H9 (cell line): Measurements from ENCODE around the gene RYR1. TPM values are rescaled to one million over a fixed set of nuclear protein-coding genes. Genes with fewer than 3 reads are reported as not detected.

Experiments
- DNase-seq: peaks from one replicate; pipeline ENCODE4 v3.0.0-alpha.2; 2017
- H2AFZ ChIP-seq: one replicate; pipeline ENCODE4 v1.6.1; 2013; ENCODE audit warnings: mild to moderate bottlenecking, low read length, control low read depth, moderate library complexity
- H2AK5ac ChIP-seq: 2 replicates; pipeline ENCODE4 v1.6.1; 2013; ENCODE audit warnings: low read length, control low read depth, mixed read lengths; ENCODE audit not compliant: insufficient read length
- H2BK120ac ChIP-seq: one replicate; pipeline ENCODE4 v1.6.1; 2013; ENCODE audit warnings: low read depth, mild to moderate bottlenecking, low read length, control low read depth, inconsistent platforms; ENCODE audit not compliant: poor library complexity, severe bottlenecking
- H2BK12ac ChIP-seq: 2 replicates; pipeline ENCODE4 v1.6.1; 2013; ENCODE audit warnings: low read length, control low read depth, mixed read lengths, low read depth; ENCODE audit not compliant: insufficient read length
- H2BK15ac ChIP-seq: 2 replicates; pipeline ENCODE4 v1.6.1; 2013; ENCODE audit warnings: low read depth, low read length, control low read depth
- H2BK20ac ChIP-seq: one replicate; pipeline ENCODE4 v1.6.1; 2013; ENCODE audit warnings: low read depth, mild to moderate bottlenecking, low read length, control low read depth, inconsistent platforms; ENCODE audit not compliant: poor library complexity, severe bottlenecking
- H2BK5ac ChIP-seq: 2 replicates; pipeline ENCODE4 v1.6.1; 2013; ENCODE audit warnings: low read length, control low read depth, mixed read lengths; ENCODE audit not compliant: insufficient read length
- H3K14ac ChIP-seq: 2 replicates; pipeline ENCODE4 v1.6.1; 2013; ENCODE audit warnings: low read length, control low read depth; ENCODE audit not compliant: insufficient read depth
- H3K18ac ChIP-seq: 2 replicates; pipeline ENCODE4 v1.6.1; 2013; ENCODE audit warnings: low read depth, mild to moderate bottlenecking, mixed read lengths, low read length, control low read depth; ENCODE audit not compliant: insufficient read length
- H3K23ac ChIP-seq: 2 replicates; pipeline ENCODE4 v1.6.1; 2013; ENCODE audit warnings: low read length, control low read depth, mixed read lengths, low read depth; ENCODE audit not compliant: insufficient read length
- H3K23me2 ChIP-seq: 2 replicates; pipeline ENCODE4 v1.6.1; 2013; ENCODE audit warnings: low read depth, mild to moderate bottlenecking, mixed read lengths, low read length, control low read depth; ENCODE audit not compliant: insufficient read length, poor library complexity, severe bottlenecking
- H3K27ac ChIP-seq: 2 replicates; pipeline ENCODE4 v1.5.1; 2013; ENCODE audit warnings: low read length, control low read depth, mixed read lengths, low read depth; ENCODE audit not compliant: insufficient read length
- H3K27me3 ChIP-seq: 2 replicates; pipeline ENCODE4 v1.6.1; 2013; ENCODE audit warnings: low read length, control low read depth, inconsistent platforms; ENCODE audit not compliant: insufficient read depth
- H3K4ac ChIP-seq: 2 replicates; pipeline ENCODE4 v1.6.1; 2013; ENCODE audit warnings: low read depth, mild to moderate bottlenecking, control low read depth, inconsistent platforms, low read length, moderate library complexity
- H3K4me1 ChIP-seq: 2 replicates; pipeline ENCODE4 v1.6.1; 2013; ENCODE audit warnings: low read length, control low read depth, inconsistent platforms; ENCODE audit not compliant: insufficient read depth
- H3K4me2 ChIP-seq: 2 replicates; pipeline ENCODE4 v1.6.1; 2013; ENCODE audit warnings: low read length, control low read depth, mixed read lengths; ENCODE audit not compliant: insufficient read length, insufficient read depth
- H3K56ac ChIP-seq: 2 replicates; pipeline ENCODE4 v1.6.1; 2013; ENCODE audit warnings: low read depth, mild to moderate bottlenecking, mixed read lengths, low read length, control low read depth; ENCODE audit not compliant: insufficient read length
- H3K79me1 ChIP-seq: 2 replicates; pipeline ENCODE4 v1.6.1; 2013; ENCODE audit warnings: low read depth, mild to moderate bottlenecking, moderate library complexity, low read length, control low read depth, inconsistent platforms; ENCODE audit not compliant: insufficient read depth, poor library complexity, severe bottlenecking
- H3K79me2 ChIP-seq: 2 replicates; pipeline ENCODE4 v1.6.1; 2013; ENCODE audit warnings: low read length, control low read depth, inconsistent platforms; ENCODE audit not compliant: insufficient read depth
- H3K9ac ChIP-seq: 2 replicates; pipeline ENCODE4 v1.6.1; 2013; ENCODE audit warnings: low read length, control low read depth, mixed read lengths; ENCODE audit not compliant: insufficient read length; ENCODE audit errors: extremely low read depth
- H3K9me3 ChIP-seq: one replicate; pipeline ENCODE4 v1.6.1; 2013; ENCODE audit warnings: low read depth, low read length, inconsistent platforms; ENCODE audit not compliant: control insufficient read depth
- H3T11ph ChIP-seq: one replicate; pipeline ENCODE4 v1.6.1; 2013; ENCODE audit warnings: mild to moderate bottlenecking, low read length, control low read depth, inconsistent platforms
- H4K20me1 ChIP-seq: one replicate; pipeline ENCODE4 v1.6.1; 2013; ENCODE audit not compliant: control insufficient read depth, insufficient read length, insufficient read depth
- H4K5ac ChIP-seq: 2 replicates; pipeline ENCODE4 v1.6.1; 2013; ENCODE audit warnings: low read depth, mild to moderate bottlenecking, mixed read lengths, low read length, control low read depth; ENCODE audit not compliant: insufficient read length
- H4K8ac ChIP-seq: replicated peaks from 2 replicates; pipeline ENCODE4 v1.6.1; 2013; ENCODE audit warnings: low read length, control low read depth, mixed read lengths, low read depth; ENCODE audit not compliant: insufficient read length
- H4K91ac ChIP-seq: 2 replicates; pipeline ENCODE4 v1.6.1; 2013; ENCODE audit warnings: low read depth, mild to moderate bottlenecking, moderate library complexity, mixed read lengths, low read length, control low read depth; ENCODE audit not compliant: insufficient read length
- H3K27ac Mint-ChIP-seq, 3 experiments: 2 replicates in 2 of 3; 3 replicates in 1 of 3; pipeline ENCODE4 v1.8.0; 2020 to 2021; ENCODE audit warnings: mixed read lengths in 3 of 3, mild to moderate bottlenecking in 1 of 3, moderate library complexity in 1 of 3
- H3K27me3 Mint-ChIP-seq: 2 replicates; pipeline ENCODE4 v1.8.0; 2021; ENCODE audit warnings: low read depth, mild to moderate bottlenecking, moderate library complexity, mixed read lengths
- H3K36me3 Mint-ChIP-seq, 3 experiments: 2 replicates in 2 of 3; 3 replicates in 1 of 3; pipeline ENCODE4 v1.8.0; 2020 to 2021; ENCODE audit warnings: low read depth in 3 of 3, mixed read lengths in 3 of 3; ENCODE audit not compliant: insufficient read depth in 1 of 3
- H3K4me1 Mint-ChIP-seq, 2 experiments: 2 replicates each; pipeline ENCODE4 v1.8.0; 2020; ENCODE audit warnings: mixed read lengths in 2 of 2
- H3K4me3 Mint-ChIP-seq, 2 experiments: 2 replicates in 1 of 2; 3 replicates in 1 of 2; pipeline ENCODE4 v1.8.0; 2020 to 2021; ENCODE audit warnings: mild to moderate bottlenecking in 2 of 2, mixed read lengths in 2 of 2, moderate library complexity in 1 of 2
- H3K9me3 Mint-ChIP-seq, 2 experiments: 2 replicates in 1 of 2; 3 replicates in 1 of 2; pipeline ENCODE4 v1.8.0; 2020; ENCODE audit warnings: mild to moderate bottlenecking in 2 of 2, mixed read lengths in 2 of 2, moderate library complexity in 1 of 2
- WGBS: extraction: QIAGEN DNeasy Blood & Tissue Kit; methylation state at CpG from one replicate; pipeline ENCODE4 v1.1.7; 2013; ENCODE audit warnings: missing lambda C conversion rate, low lambda C conversion rate, mixed read lengths; ENCODE audit not compliant: insufficient read length; ENCODE audit errors: extremely low coverage; 5-methylcytosine and 5-hydroxymethylcytosine counted together
- total RNA-seq: library from RNA; stranded (reverse); gene quantifications from 2 replicates; pipeline ENCODE4 v1.2.1, GENCODE V29; 2021
- TF ChIP-seq, protein P1 (sequence below): fragments of 200-600 bp; sonication (generic); conservative IDR thresholded peaks from 3 replicates; pipeline ENCODE4 v1.8.0; 2021; ENCODE audit warnings: antibody characterized with exemption, mild to moderate bottlenecking

RYR1 gene
- total RNA-seq, 1 experiment from 2014 or later = 8.9 TPM

DNA sequence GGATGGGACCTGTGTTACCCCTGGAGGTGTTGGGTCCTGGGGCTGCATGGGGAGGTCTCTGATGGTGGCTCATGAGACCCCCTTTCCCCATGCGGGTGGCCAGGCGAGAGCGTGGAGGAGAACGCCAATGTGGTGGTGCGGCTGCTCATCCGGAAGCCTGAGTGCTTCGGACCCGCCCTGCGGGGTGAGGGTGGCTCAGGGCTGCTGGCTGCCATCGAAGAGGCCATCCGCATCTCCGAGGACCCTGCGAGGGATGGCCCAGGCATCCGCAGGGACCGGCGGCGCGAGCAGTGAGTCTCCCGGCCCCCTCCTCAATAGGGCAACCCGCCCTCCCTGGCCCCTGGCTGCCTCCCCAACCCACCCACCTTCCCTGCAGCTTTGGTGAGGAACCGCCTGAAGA is 66.0 kb downstream of the RYR1 start:
- Histone ChIP-seq H4K8ac (no peak overlapping the region), H2BK12ac (no peak overlapping the region), H3K4me2 (no peak overlapping the region), H3K4me1 (no peaks in the 10 kb centered on the region), H3K9ac (no peak overlapping the region), H4K5ac (no peak overlapping the region), H3K27me3 (no peaks in the 10 kb centered on the region), H3K27ac (no peak overlapping the region), H3K79me1 (no peaks in the 10 kb centered on the region), H3K56ac (no peak overlapping the region), H2BK120ac (no peak overlapping the region), H3K18ac (no peak overlapping the region), H3K23ac (no peak overlapping the region), H3K14ac (no peak overlapping the region), H2BK5ac (no peak overlapping the region), H4K20me1 (no peaks in the 10 kb centered on the region), H3T11ph (no peak overlapping the region), H4K91ac (no peak overlapping the region), H2AFZ (no peak overlapping the region), H3K23me2 (no peaks in the 10 kb centered on the region), H3K4ac (no peak overlapping the region), H3K79me2 (no peaks in the 10 kb centered on the region; the same call in 1 of the 2 replicates), H2BK15ac (no peak overlapping the region), H3K9me3 (no peaks in the 10 kb centered on the region), H2AK5ac (no peak overlapping the region), H2BK20ac (no peak overlapping the region)
- DNase-seq = no peak
- TF ChIP-seq, protein P1, sequence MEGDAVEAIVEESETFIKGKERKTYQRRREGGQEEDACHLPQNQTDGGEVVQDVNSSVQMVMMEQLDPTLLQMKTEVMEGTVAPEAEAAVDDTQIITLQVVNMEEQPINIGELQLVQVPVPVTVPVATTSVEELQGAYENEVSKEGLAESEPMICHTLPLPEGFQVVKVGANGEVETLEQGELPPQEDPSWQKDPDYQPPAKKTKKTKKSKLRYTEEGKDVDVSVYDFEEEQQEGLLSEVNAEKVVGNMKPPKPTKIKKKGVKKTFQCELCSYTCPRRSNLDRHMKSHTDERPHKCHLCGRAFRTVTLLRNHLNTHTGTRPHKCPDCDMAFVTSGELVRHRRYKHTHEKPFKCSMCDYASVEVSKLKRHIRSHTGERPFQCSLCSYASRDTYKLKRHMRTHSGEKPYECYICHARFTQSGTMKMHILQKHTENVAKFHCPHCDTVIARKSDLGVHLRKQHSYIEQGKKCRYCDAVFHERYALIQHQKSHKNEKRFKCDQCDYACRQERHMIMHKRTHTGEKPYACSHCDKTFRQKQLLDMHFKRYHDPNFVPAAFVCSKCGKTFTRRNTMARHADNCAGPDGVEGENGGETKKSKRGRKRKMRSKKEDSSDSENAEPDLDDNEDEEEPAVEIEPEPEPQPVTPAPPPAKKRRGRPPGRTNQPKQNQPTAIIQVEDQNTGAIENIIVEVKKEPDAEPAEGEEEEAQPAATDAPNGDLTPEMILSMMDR = no peak
- whole genome bisulfite sequencing = no CpG with 5 or more reads among the region's 21 CpGs
- Mint-ChIP-seq H3K27me3 (no peaks in the 10 kb centered on the region; the same call in none of the 2 replicates), H3K4me3 (no peak overlapping the region), H3K36me3 (peaks cover 57 to 63% (median 62%) of the 10 kb centered on the region in 3 experiments), H3K4me1 (peaks cover 9% of the 10 kb centered on the region in 2 experiments), H3K27ac (no peak overlapping the region), H3K9me3 (no peaks in the 10 kb centered on the region)
